Astrocyte of the spinal cord (primary cell): ENCODE data around the gene ASH1L.
A peak's percentile ranks its signal among the peaks of the same experiment; 100 is the strongest.
"Not testable (repeated sequence)": the region's sequence is repeated elsewhere in the genome, so short reads cannot be mapped to it uniquely, and the experiment has no call there.

Experiments
- DNase-seq: peaks from one replicate; pipeline ENCODE4 v3.0.0; 2011; ENCODE audit warnings: low read depth, low spot score
- H3K4me3 ChIP-seq: 2 replicates; pipeline ENCODE4 v1.5.1; 2011; ENCODE audit warnings: low read depth, mild to moderate bottlenecking, low read length, moderate library complexity
- in situ Hi-C: cut with HindIII; loops from 2 replicates; pipeline ENCODE4 v1.10.0; 2017; ENCODE audit warnings: low sequenced_read_pairs
- TF ChIP-seq, protein P1 (sequence below): IDR thresholded peaks from 2 replicates; pipeline ENCODE4 v1.5.1; 2012; ENCODE audit warnings: low read depth, mild to moderate bottlenecking, low read length, inconsistent platforms

Gene ASH1L

DNA sequence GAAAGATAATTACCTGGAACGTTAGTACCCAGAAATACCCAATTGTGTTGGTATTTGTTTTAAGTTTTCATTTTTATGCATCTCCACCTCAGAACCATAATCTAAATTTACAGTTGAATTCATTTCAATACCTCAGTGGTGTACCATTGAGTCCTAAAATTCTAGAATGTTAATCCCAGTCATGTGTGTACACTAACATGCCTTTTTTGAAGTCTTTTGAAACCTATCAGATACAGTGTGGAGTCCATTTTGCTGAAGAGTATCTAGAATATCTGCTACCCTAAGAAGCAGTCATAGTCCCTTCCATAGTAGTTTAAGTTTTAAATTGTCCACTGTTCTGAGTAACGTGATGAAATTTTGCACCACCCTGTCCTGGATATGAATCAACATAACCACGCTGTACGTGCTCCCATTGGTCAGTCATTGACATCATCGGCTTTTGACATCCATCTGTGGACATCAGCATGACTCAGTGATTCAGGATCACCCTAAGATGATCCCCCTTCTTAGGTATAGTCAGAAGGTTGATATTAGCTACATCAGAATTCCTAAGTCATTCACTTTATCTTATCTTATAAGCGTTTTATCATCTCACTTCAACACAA lies 7.5 kb upstream of the ASH1L start:
- TF ChIP-seq, protein P1, sequence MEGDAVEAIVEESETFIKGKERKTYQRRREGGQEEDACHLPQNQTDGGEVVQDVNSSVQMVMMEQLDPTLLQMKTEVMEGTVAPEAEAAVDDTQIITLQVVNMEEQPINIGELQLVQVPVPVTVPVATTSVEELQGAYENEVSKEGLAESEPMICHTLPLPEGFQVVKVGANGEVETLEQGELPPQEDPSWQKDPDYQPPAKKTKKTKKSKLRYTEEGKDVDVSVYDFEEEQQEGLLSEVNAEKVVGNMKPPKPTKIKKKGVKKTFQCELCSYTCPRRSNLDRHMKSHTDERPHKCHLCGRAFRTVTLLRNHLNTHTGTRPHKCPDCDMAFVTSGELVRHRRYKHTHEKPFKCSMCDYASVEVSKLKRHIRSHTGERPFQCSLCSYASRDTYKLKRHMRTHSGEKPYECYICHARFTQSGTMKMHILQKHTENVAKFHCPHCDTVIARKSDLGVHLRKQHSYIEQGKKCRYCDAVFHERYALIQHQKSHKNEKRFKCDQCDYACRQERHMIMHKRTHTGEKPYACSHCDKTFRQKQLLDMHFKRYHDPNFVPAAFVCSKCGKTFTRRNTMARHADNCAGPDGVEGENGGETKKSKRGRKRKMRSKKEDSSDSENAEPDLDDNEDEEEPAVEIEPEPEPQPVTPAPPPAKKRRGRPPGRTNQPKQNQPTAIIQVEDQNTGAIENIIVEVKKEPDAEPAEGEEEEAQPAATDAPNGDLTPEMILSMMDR: no peak
- DNase-seq: peak; percentile 28
- H3K4me3 ChIP-seq: no peak overlapping the region
- in situ Hi-C loops: no loop called here

DNA sequence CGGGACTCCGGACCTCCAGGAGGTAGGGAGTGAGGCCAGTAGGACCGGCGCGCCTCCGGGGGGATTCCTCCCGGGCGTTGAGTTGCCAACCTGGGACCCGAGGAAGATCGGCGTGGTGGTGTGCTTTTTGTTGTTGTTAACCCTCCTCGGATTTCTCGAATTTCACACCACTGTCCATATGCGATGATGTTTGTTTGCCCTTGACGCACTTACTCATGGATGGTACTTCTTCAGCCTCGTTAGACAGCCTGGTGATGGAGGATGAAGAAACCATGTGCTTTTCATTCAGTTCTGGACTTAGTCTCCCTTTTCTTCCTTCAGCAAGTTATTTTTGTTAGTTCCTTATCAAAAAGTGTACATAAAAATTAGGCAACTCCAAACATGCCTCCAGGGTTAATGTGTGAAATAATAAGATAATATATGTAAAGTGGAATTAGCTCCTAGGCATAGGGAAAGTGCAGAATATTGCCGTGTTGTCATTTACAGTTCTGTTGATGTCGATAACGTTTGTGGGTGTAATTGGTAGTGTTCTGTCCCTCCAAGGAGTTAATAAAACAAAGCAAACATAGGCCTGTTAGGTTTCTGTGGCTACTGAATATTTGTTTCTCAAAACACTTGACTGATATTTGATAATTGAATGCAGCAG lies 897 bp upstream of the ASH1L start:
- peak overlapping the region; percentile 94 for H3K4me3 ChIP-seq
- DNase-seq: peak; percentile 32
- in situ Hi-C loops: not testable (repeated sequence)

DNA sequence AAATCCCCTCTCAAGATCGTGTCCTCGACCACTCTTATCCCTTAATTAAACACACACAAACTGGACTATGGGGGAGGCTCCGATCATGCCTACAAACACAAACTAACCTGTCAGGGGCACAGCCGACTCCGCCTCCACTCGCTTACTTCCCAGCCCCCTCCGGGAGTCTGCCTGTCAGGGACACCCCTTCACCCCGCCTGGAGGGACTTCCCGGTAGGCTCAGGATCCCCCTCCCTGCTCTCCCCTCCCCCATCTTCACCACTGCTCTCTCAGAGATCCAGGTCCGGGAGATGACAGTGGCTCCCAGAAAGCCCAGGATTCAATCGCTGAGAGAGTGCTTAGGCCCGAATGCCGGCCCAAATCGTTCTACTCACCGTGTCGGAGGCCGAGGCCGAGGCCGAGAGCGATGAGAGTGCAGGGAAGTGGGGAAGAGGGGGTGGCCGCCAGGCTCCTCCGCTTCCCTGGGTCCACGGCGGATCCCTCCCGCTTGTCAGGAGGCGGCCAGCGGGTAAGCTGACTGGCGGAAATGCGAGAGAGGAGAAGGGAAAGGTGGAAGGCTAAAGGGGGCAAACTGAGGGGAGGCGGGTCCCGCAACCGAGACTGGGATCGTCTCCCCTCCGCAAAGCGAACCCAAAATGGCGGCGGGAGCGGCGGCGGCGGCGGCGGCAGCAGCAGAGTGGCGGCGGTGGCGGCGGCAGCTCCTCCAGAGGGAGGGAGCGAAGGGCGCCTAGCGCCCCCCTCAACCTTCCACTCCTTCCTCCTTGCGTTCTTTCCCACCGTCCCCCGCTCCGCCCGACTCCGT lies 623 bp downstream of the ASH1L start:
- peak overlapping the region; percentile 94 for H3K4me3 ChIP-seq
- in situ Hi-C loops, DNase-seq: not testable (repeated sequence)

DNA sequence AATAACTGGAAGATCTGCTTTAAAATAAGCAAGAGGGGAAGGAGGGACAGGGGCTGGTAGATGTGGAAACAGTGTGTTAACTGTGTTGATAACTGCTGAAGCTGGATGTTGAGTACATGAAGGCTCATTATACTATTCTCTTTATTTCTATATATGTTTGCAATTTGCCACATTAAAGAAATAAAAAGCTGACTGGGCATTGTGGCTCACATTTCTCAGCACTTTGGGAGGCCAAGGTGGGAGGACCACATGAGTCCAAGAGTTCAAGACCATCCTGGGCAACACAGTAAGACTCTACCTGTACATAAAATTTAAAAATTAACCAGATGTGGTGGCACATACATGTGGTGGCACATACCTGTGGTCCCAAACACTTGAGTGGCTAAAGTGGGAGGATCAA lies 6.7 kb downstream of the ASH1L start:
- TF ChIP-seq, protein P1: no peak
- in situ Hi-C loops: no loop called here
- no peak for DNase-seq
- no peak overlapping the region for H3K4me3 ChIP-seq

DNA sequence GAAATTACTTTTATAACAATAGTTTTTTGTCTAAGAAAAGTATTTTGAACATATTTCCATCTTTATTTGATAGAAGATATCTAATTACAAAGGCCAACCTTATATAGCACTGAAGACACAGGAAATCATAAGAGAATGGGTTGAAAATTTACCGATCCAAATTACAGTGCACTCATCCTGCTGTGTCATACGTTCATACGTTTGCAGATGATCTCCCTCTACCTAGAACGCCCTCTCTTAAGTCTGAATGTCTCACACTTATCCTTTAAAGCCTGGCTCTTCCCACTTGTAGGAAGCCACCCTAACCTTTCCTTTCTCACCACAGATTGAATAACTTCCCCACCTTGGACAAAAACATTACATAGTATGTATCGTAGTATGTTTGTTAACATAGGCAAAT lies 9.3 kb downstream of the ASH1L start:
- DNase-seq: no peak
- no peak overlapping the region for H3K4me3 ChIP-seq
- TF ChIP-seq, protein P1: no peak
- in situ Hi-C loops: no loop called here

- TF ChIP-seq, protein P1: no peak
- in situ Hi-C loops: no loop called here
- DNase-seq: no peak
- no peak overlapping the region for H3K4me3 ChIP-seq
These were observed 13.9 kb downstream of the ASH1L start for GRCh38 chr1:155548706-155549105.

- TF ChIP-seq, protein P1: no peak
- no peak overlapping the region for H3K4me3 ChIP-seq
- in situ Hi-C loops: no loop called here
- no peak for DNase-seq
These were observed 22.4 kb downstream of the ASH1L start for GRCh38 chr1:155540000-155540874.
